ENCODE measurements around the gene NSUN2.

NSUN2 gene

DNA sequence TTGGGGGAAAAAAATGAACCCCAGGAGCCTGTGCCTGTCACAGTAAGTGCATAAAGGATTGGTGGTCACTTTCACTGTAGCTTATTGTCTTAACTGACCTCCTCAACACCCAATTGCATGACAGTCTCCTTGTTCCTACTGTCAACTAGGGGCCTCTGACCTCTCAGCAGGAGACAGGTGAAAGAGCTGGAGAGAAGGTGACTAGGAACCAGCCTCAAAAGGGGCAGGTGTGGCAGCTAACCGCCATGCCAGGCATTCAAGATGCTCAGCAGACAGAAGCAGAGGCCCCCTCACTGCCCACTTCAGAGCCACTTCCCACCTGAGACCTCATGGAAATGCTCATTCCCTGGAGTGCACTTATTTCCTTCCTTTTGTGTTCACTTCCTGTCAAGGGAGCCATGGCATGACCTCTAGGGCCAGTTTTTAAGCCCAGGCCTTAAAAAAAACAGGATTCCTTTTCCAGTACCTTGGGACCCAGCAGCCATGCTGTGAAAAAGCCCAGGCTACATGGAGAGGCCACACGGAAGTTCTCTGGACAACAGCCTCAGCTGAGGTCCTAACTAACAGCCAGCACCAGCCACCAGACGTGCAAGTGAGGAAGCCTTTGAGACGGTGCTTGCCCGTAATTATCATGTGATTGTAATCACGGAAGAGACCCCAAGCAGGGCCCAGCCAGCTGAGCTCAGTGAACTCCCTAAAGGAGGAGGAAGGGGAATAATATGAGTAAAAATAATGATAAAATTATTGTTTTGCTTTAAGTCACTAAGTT is 74.9 kb downstream of the NSUN2 start:
- DNase-seq (ENCODE audit: low read depth in 2 of 2): no peak

DNA sequence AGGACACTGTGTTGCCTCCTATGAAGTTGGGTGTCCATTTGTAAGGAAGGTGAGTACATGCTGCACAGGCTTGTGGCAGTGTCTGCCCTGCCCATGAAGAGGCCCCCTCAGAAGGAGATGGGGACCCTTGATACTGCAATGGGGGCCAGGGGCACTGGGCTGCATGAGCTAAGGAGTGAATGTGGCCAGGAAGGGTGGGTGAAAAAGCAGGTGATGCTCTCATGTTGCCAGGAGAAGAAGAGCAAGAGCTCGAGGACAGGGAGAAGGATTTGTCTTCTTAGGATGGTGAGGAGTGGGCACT is 76.1 kb downstream of the NSUN2 start:
- no peak for DNase-seq (ENCODE audit: low read depth in 2 of 2)

DNA sequence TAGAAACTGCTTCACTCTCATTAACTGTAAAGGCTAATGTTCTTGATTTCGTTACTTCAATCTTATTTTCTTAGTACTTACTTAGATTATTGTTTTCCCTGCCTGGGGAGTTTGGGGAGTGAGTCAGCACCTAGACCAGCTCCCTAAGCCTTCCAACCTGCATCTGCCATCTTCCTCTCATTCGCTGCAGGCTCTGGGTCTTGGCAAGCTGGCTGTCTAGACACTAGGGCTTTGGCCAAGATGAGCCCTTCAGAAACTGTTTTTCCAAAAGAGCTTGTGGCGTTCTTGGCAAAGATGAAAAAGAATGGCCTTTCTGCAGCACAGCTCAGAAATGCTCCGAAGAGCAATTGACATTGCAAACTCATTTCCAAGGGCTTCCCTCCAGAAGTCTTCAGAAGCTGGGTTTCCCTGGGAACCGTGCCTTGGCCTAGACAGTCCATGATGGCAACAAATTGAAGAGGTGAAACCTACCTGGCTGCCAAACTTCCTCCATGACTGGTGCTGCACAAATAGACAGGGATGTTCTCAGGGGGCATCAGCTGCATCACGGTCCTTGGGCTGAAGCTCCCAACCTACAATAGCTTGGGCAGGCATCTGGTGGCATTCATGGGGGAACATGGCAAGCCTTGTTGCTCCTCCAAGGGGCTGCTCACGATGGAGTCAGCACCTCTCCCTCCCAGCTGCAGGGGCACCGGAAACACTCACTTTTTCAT is 76.6 kb downstream of the NSUN2 start:
- no peak for DNase-seq (ENCODE audit: low read depth in 2 of 2)

DNA sequence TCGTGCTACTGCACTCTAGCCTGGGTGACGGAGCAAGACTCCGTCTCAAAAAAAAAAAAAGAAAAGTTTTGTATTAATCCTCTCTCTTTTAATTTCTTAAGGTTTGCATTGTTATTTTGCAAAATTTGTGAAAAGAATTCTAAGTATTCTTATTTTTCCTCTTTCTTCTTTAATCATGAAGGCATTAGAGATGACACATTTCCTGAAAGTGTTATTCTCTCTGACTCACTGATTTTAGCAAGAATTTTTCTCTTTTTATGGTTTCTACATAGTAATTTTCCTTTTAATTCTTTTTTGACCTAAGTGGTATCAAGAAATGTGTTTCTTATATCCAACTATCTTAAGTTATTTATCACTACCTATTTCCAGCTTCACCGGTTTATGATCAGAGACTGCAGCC is 78.0 kb downstream of the NSUN2 start:
- no peak for DNase-seq (ENCODE audit: low read depth in 2 of 2)

DNA sequence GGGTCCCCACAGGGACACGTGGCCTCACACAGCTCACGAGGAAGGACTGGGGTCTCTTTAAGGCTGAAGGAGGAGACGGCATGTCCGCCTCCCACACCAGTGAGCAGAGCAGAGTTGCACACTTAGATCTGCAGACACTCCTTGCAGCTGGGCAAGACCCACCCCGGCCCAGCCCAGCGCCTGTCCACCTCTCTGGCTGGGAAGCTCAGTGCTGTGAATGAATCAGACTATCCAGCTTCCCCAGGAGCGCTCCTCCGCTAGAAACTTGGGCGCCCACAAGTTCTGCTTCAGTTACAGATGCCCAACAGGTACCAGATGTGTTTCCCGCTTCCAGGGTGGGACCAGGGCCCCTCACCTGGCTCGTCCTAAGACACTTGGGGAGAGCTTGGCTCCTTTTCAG is 78.9 kb downstream of the NSUN2 start:
- DNase-seq (ENCODE audit: low read depth in 2 of 2): no peak

DNA sequence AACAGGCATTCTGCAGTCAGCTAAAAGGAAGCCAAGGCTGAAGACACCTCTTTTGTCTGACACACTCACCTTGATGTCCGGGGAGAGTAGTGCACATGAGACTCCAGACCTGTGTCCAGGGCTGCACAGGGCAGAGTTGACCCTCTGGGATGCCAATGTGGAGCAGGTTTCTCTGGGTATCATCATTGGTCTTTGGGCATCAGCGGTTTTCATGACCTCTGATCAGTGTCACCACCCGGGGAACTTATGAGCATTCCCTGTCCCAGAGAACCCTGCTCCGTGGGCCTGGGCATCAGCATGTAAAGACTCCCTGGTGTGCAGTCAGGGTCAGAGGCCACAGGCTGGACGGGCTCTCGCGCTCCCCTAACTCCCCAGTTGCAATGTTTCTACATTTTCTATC is 80.2 kb downstream of the NSUN2 start:
- no peak for DNase-seq (ENCODE audit: low read depth in 2 of 2)

DNA sequence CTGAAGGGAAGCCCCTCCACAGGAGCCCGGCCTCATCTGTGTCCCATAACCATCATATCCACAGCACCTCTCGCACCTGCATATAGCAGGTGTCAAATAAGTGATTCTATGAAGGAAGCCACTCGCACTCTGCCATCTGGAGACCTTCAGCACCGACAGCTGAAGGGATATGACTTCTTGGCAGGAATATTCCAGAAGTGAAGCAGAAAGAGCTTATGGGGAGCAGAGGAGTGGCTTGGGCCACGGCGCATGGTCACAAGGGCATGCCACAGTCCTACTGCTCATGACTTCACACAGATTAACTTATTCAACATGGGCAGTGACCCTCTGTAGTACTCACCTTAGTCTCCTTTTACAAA is 80.9 kb downstream of the NSUN2 start:
- DNase-seq (ENCODE audit: low read depth in 2 of 2): no peak

DNA sequence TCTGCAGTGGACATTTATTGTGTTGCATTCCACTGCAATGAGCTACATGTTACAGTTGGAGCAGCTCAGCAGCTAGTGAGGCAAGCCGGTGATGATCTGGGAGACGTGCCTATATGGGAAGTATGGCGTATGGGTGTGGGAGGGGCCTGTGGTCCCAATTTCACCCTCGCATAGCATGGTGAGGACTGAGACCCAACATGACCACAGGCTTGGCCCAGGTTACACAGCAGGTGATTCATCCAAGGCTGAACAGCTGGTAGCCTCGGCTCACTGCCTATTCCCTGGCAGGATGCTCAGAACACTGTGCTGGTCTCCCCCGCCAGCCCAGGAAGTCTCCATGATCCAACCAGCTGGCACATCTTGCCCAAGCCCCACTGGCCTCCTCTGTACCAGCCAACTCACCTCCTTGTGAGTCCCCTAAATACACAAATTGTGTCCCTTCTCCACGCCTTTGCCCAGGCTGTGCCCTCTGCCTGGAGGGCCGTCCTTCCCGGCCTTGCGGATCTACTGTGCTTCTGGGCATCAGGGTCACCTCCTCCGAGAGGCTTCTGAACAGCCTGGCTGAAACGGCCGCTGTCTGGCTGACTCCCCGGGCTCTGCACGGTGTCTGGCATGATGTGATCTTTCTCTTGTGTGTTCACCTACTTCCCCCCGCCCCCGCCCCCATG is 81.4 kb downstream of the NSUN2 start:
- DNase-seq (ENCODE audit: low read depth in 2 of 2): no peak

DNA sequence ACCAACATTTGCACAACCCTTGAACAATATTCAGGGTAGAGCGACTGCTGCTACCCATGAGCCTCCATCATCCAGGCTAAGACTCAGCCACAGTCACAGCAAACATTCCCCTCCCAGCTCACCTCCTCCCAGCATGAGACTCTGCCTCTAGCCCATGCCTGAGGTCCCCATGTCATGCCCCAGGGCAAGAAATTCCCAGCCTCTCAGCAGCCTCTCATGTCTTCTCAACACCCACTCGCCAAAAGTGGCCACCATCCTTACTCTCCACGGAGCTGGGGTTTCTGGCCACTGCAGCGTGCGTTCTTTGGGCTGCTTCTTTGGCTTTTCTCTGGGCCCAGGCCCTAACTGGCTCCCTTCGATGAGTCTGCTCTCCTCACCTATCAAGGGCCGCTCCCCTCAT is 82.2 kb downstream of the NSUN2 start:
- no peak for DNase-seq (ENCODE audit: low read depth in 2 of 2)
